OCI-LY3 (cell line): Measurements from ENCODE around the gene CRYBA2.

ENCODE experiments used
- H2AFZ ChIP-seq: fragments of 200-600, 300-600 bp; shearing (Covaris generic); 2 replicates; pipeline ENCODE4 v1.6.0; 2014; ENCODE audit warnings: antibody characterized with exemption, low read depth, low read length
- H3K27ac ChIP-seq: fragments of 200-600, 300-600 bp; sonication (generic); 2 replicates; pipeline ENCODE4 v1.5.1; 2014; ENCODE audit warnings: mild to moderate bottlenecking, low read length, moderate library complexity, mixed read lengths
- H3K27me3 ChIP-seq: fragments of 200-600, 300-600 bp; sonication (generic); 2 replicates; pipeline ENCODE4 v1.6.1; 2014; ENCODE audit warnings: low read depth, low read length, mixed read lengths
- H3K36me3 ChIP-seq: fragments of 200-600, 300-600 bp; sonication (generic); replicated peaks from 2 replicates; pipeline ENCODE3; 2014; ENCODE audit warnings: low read depth, low read length, mixed read lengths
- H3K4me1 ChIP-seq: fragments of 300-600, 200-600 bp; sonication (generic); 2 replicates; pipeline ENCODE4 v1.6.1; 2014; ENCODE audit warnings: low read length, mixed read lengths
- H3K4me2 ChIP-seq: fragments of 200-600, 300-600 bp; sonication (generic); 2 replicates; pipeline ENCODE4 v1.6.1; 2014; ENCODE audit warnings: low read length, mixed read lengths
- H3K4me3 ChIP-seq: fragments of 300-600, 200-600 bp; sonication (generic); 2 replicates; pipeline ENCODE4 v1.5.1; 2014; ENCODE audit warnings: antibody characterized with exemption, mild to moderate bottlenecking, low read length, moderate library complexity
- H3K79me2 ChIP-seq: fragments of 300-600, 200-600 bp; shearing (Covaris generic); 2 replicates; pipeline ENCODE4 v1.6.1; 2014; ENCODE audit warnings: mild to moderate bottlenecking, low read length, mixed read lengths
- H3K9ac ChIP-seq: fragments of 300-600, 200-600 bp; shearing (Covaris generic); 2 replicates; pipeline ENCODE4 v1.6.0; 2014; ENCODE audit warnings: mild to moderate bottlenecking, low read length, moderate library complexity
- H3K9me3 ChIP-seq: fragments of 200-600, 300-600 bp; shearing (Covaris generic); 2 replicates; pipeline ENCODE4 v1.6.1; 2014; ENCODE audit warnings: low read length, mixed read lengths; ENCODE audit not compliant: insufficient read depth
- H4K20me1 ChIP-seq: fragments of 200-600, 300-600 bp; sonication (generic); 2 replicates; pipeline ENCODE4 v1.6.1; 2016; ENCODE audit warnings: low read length, mixed read lengths; ENCODE audit not compliant: insufficient read depth
- CTCF ChIP-seq: fragments of 200-600, 300-600 bp; sonication (generic); IDR thresholded peaks from 2 replicates; pipeline ENCODE4 v1.5.1; 2014; ENCODE audit warnings: antibody characterized with exemption, low read length, low read depth
- EZH2phosphoT487 ChIP-seq: fragments of 200-600 bp; shearing (Covaris generic); IDR thresholded peaks from 2 replicates; pipeline ENCODE4 v1.6.1; 2018; ENCODE audit warnings: antibody characterized with exemption, mixed run types, low read depth

The CRYBA2 gene

GRCh38 chr2:219003267-219003634 lies 10.0 kb upstream of the CRYBA2 start:
- Histone ChIP-seq H3K4me3 (no peak overlapping the region), H3K27me3 (no peaks in the 10 kb centered on the region), H2AFZ (no peak overlapping the region), H3K79me2 (no peaks in the 10 kb centered on the region), H3K9ac (no peak overlapping the region), H3K4me2 (no peak overlapping the region), H3K27ac (no peak overlapping the region), H3K4me1 (peaks cover 15% of the 10 kb centered on the region), H3K9me3 (no peaks in the 10 kb centered on the region), H3K36me3 (no peaks in the 10 kb centered on the region), H4K20me1 (no peaks in the 10 kb centered on the region)
- no peak for TF ChIP-seq EZH2phosphoT487
- TF ChIP-seq CTCF, result peak; percentile 15

- H3K27ac ChIP-seq, result no peak overlapping the region
- no peaks in the 10 kb centered on the region for H3K79me2 ChIP-seq
- H3K27me3 ChIP-seq, result no peaks in the 10 kb centered on the region
- no peak overlapping the region for H3K9ac ChIP-seq
- H2AFZ ChIP-seq, result no peak overlapping the region
- peaks cover 10% of the 10 kb centered on the region for H3K4me1 ChIP-seq
- no peak overlapping the region for H3K4me3 ChIP-seq
- H3K4me2 ChIP-seq, result no peak overlapping the region
- no peak for TF ChIP-seq CTCF
- no peak for TF ChIP-seq EZH2phosphoT487
- H3K9me3 ChIP-seq, result no peaks in the 10 kb centered on the region
- H3K36me3 ChIP-seq, result no peaks in the 10 kb centered on the region
- H4K20me1 ChIP-seq, result no peaks in the 10 kb centered on the region
Measured at GRCh38 chr2:219002395-219003266, 9.4 kb upstream of the CRYBA2 start.

GRCh38 chr2:219001577-219002394 lies 8.6 kb upstream of the CRYBA2 start:
- Histone ChIP-seq H4K20me1 (no peaks in the 10 kb centered on the region), H3K4me3 (no peak overlapping the region), H3K27me3 (no peaks in the 10 kb centered on the region; the same call in 1 of the 2 replicates), H3K36me3 (no peaks in the 10 kb centered on the region), H3K9me3 (no peaks in the 10 kb centered on the region), H3K27ac (no peak overlapping the region), H3K4me1 (peaks cover 10% of the 10 kb centered on the region), H3K4me2 (no peak overlapping the region), H3K9ac (no peak overlapping the region), H3K79me2 (no peaks in the 10 kb centered on the region), H2AFZ (no peak overlapping the region)
- TF ChIP-seq CTCF (no peak), EZH2phosphoT487 (no peak)

- no peaks in the 10 kb centered on the region for H3K79me2 ChIP-seq
- H3K27me3 ChIP-seq, result no peaks in the 10 kb centered on the region; the same call in 1 of the 2 replicates
- H4K20me1 ChIP-seq, result no peaks in the 10 kb centered on the region
- H3K9me3 ChIP-seq, result no peaks in the 10 kb centered on the region
- H3K36me3 ChIP-seq, result no peaks in the 10 kb centered on the region
- peaks cover 10% of the 10 kb centered on the region for H3K4me1 ChIP-seq
- H3K9ac ChIP-seq, result no peak overlapping the region
- no peak overlapping the region for H3K27ac ChIP-seq
- H2AFZ ChIP-seq, result no peak overlapping the region
- TF ChIP-seq EZH2phosphoT487 (no peak), CTCF (no peak)
- H3K4me2 ChIP-seq, result no peak overlapping the region
- no peak overlapping the region for H3K4me3 ChIP-seq
Measured at GRCh38 chr2:219001100-219001576, 7.9 kb upstream of the CRYBA2 start.
